ENCODE data around the gene ZFPM1. TPM values are rescaled to one million over a fixed set of nuclear protein-coding genes. Genes with fewer than 3 reads are reported as not detected.

ZFPM1 gene
- total and polyA plus RNA-seq, 7 donors, result 0.43 to 2.9 (median 2.3) TPM

GRCh38 chr16:88486398-88487123, 33.5 kb downstream of the ZFPM1 start:
- Histone ChIP-seq H3K4me1 (no peaks in the 10 kb centered on the region), H3K27me3 (ENCODE audit: insufficient read depth in 3 of 3, low read length in 2 of 3) (peaks cover 0 to 10% (median 4%) of the 10 kb centered on the region in 3 donors), H3K9me3 (no peaks in the 10 kb centered on the region), H3K27ac (no peak overlapping the region), H3K36me3 (ENCODE audit: insufficient read depth in 1 of 2, low read depth in 1 of 2) (no peaks in the 10 kb centered on the region), H3K4me3 (no peak overlapping the region)
- DNase-seq, result no peak
- whole genome bisulfite sequencing, 3 donors, result 88 to 96% (median 94%) methylated on average over 6 of the region's 6 CpGs
- no peak for TF ChIP-seq CTCF (IDR thresholded peaks at IDR 0.05)
- intact Hi-C loops (cut with DNase I), result no loop called here
- no peak for ATAC-seq

DNA sequence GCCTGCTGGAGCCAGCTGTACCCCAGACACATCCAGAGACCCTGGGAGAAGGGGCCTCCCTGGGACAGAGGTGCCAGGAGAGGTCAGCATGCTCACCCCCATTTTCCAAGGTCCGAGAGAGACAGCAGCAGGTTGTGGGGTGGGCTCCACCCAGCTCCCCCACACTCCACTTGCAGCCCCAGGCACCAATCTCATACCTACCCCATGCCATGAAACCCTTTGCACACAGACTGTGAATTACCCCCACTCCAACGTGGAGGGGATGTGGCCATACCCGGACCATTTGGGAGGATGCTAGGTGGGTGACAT, 34.0 kb downstream of the ZFPM1 start:
- 77 to 81% (median 79%) methylated on average over 3 of the region's 3 CpGs for WGBS, 3 donors
- no peak for TF ChIP-seq CTCF (IDR thresholded peaks at IDR 0.05)
- intact Hi-C loops (cut with DNase I), result no loop called here
- Histone ChIP-seq H3K4me3 (no peak overlapping the region), H3K27me3 (ENCODE audit: insufficient read depth in 3 of 3, low read length in 2 of 3) (peaks cover 0 to 8% (median 2%) of the 10 kb centered on the region in 3 donors), H3K36me3 (ENCODE audit: insufficient read depth in 1 of 2, low read depth in 1 of 2) (no peaks in the 10 kb centered on the region), H3K9me3 (no peaks in the 10 kb centered on the region), H3K27ac (no peak overlapping the region), H3K4me1 (no peaks in the 10 kb centered on the region)
- ATAC-seq (no peak), DNase-seq (no peak)

- Histone ChIP-seq H3K4me1 (no peaks in the 10 kb centered on the region), H3K4me3 (no peak overlapping the region), H3K27me3 (ENCODE audit: insufficient read depth in 3 of 3, low read length in 2 of 3) (no peaks in the 10 kb centered on the region), H3K36me3 (ENCODE audit: insufficient read depth in 1 of 2, low read depth in 1 of 2) (no peaks in the 10 kb centered on the region), H3K27ac (no peak overlapping the region), H3K9me3 (no peaks in the 10 kb centered on the region)
- 76 to 77% (median 77%) methylated on average over 54 of the region's 54 CpGs for WGBS, 3 donors
- no peak for DNase-seq
- no peak for TF ChIP-seq CTCF (IDR thresholded peaks at IDR 0.05)
- intact Hi-C loops (cut with DNase I), result no loop called here
- ATAC-seq, result no peak
Observed at GRCh38 chr16:88487920-88488851, 35.1 kb downstream of the ZFPM1 start.

DNA sequence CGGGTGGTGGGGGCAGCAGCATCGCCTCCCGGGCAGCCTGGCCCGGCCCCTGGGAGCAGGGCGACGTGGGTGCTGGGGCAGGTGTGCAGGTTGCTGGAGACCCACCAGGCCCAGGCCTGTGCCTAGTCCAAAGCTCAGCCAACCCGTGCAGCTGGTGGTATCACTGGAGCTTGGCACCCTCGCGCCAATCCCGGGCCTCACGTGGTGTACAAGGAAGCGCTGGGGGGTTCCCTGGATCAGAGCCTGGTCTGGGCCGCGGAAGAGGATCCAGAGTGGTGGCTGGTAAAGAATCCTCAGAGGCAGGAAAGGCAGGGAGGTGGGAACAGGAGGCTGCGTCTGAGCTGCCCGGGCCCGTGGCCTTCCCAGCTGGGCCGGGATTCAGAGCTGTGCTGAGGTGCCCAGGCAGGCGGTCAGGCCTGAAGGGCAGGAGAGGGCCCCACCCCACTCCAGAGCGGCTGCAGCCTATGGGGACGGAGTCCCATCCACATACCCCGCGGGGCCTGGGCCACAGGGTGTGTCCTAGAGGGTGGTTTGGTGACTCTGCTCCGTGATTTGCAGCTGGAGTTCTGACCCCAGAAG, 36.2 kb downstream of the ZFPM1 start:
- Histone ChIP-seq H3K27me3 (ENCODE audit: insufficient read depth in 3 of 3, low read length in 2 of 3) (no peaks in the 10 kb centered on the region), H3K9me3 (no peaks in the 10 kb centered on the region), H3K36me3 (ENCODE audit: insufficient read depth in 1 of 2, low read depth in 1 of 2) (no peaks in the 10 kb centered on the region), H3K4me1 (no peaks in the 10 kb centered on the region), H3K27ac (no peak overlapping the region), H3K4me3 (no peak overlapping the region)
- intact Hi-C loops (cut with DNase I), result no loop called here
- TF ChIP-seq CTCF (IDR thresholded peaks at IDR 0.05), result no peak
- DNase-seq (no peak), ATAC-seq (no peak)
- whole genome bisulfite sequencing, 3 donors, result 71% methylated on average over 24 of the region's 24 CpGs
